NCI-H1092 treated with DMSO at 0.1 percent for 48 hours (cell line): ENCODE measurements around the gene SEMA3B.

Experiments
- DNase-seq: peaks from one replicate; lab custom pipeline; 2025; lab: John Stamatoyannopoulos, UW

The SEMA3B gene

DNA sequence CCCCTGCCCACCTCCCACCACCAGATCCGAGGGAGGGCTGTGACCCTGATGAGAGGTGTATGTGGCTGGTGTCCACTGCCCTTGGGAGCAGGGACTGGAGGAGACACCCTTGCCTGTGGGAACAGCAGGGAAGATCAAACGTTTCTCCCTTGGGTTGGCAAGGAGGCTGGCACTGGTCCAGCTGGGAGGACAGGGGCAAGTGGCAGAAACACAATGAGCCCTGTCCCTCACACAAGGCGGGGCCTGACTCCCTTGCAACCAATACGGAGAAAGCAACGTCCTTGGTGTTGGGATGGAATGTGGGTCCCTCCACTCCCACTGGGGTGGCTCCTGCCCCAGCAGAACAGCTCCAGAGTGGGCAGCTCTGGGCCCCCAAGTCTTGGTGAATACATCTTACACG is 48.4 kb downstream of the SEMA3B start:
- no peak for DNase-seq

GRCh38 chr3:50318163-50318562 is 49.2 kb downstream of the SEMA3B start:
- DNase-seq, result no peak

DNA sequence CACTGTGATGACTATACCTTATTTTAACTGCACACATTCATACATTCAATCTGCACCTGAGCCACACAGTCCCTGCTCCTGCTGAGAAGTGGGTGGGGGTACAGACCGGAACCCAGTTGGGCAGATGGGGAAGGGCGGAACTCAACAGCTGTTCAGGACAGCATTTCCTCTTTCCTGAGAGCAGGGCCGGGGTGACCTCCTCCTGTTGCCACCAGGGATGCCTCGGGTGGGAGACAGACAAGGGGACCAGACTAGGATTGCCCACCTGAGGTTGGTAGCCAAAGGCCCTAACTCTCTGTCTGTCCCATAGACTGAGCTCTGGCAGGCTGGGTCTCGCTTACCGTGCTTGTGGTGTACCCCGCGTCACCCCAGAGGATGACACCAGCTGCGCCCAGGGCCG is 49.7 kb downstream of the SEMA3B start:
- no peak for DNase-seq

GRCh38 chr3:50319181-50319893 is 50.4 kb downstream of the SEMA3B start:
- DNase-seq, result no peak

DNA sequence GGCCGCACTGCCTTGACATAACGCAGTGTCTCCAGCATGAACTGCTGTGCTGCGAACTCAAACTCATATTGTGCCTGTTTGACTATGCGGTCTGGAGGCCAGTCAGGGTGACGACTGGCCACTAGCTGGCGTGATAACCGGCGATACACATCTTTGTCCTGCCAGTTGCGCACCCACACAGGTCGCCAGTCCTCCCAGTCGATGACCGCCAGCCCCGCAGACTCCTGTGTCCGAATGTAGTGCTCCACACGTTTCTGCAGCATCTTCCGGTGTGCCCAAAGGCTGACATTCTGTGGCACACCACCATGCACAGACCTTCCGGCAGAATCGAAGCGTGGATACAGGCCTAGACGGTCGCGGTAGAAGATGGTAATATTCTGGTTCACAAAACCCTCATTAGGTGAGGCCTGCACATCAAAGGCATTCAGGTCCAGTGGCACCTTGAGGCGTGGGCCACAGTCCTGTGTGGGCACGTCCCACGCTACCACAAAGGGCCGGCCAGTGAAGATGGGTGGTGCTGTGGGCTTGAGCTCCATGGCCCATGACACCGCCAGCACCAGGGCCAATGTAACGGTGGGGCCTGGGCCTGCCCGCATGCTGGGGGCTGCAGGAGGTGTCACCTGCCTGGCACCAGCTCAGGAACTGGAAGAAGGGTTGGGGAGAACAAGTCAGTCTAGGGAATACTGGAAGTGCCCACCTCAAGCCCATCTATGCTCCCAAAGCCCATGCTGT is 51.1 kb downstream of the SEMA3B start:
- no peak for DNase-seq

- peak; percentile 38 for DNase-seq
Measured at GRCh38 chr3:50320853-50321335, 51.9 kb downstream of the SEMA3B start.

DNA sequence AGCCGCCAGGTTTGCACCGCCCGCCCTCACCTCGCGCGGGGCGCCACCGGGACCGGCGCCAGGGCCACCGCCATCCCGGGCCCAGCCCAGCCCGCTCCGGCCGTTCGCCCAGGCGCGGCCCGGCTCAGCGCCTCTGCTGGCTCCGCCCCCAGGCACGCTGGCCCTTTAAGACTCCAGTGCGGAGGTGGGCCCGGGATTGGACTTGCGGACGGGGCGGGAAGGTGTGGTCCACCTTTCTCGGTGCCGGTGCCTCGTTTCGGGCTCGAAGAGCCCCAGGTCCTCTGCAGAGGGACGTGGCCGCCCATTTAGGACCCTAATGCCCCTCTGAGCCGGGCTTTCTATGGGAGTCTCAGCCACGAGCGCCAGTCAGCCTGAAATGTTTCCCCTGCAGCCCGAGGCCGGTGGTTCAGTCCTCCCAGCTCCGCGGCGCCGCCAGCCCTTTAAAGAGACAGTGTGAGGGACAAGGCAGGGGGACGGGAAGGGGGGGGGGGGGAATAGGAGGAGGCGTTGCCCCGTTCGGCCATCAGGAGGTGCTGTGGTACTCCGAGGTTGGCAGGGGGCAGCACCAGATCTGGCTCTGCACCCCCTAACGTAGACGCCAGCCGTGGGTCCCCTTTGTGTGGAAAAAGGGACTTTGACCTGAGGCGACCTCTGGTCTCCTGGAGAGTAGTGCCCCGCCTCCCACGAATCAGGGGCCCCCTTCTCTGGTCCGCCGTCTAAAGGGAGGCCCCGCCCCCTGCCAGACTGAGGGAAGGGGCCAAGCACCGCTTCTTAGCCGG is 52.6 kb downstream of the SEMA3B start:
- DNase-seq, result peak; percentile 86

- no peak for DNase-seq
Measured at GRCh38 chr3:50322115-50322385, 53.1 kb downstream of the SEMA3B start.

DNA sequence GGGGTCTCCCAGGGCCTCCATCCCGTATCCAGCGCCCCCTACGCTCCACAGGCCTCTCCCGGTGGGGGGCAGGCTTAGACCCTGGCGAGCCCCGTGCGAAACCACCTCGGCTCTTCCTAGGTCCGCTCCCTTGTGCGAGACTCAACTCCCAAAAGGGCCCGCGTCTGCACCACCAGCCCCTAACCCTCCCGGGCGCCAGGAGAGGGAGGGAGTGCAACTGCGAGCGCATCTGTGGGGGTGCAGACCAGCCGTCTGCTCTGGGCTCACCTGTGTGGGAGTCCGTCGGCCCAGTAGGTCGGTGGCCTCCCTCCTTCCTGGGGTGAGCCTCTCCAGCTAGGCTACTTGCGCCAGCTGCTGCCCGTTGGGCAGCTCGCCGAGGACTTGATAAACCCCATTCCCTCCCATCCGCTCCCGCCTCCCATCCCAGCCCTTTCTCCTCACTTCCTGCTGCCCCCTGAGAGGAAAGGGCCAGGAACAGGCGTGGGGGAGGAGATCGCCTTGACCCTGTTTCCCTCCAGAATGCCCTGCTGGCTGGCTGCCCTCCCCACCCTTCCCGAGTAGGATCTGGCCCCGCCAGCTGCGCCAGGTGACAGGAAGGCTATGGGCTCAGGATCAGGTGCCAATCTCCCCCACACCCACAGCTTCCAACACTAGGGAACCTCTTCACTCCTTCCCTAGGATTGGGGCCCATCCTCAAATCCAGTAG is 53.6 kb downstream of the SEMA3B start, which contains the start of gene HYAL2:
TSS of gene HYAL2 (minus strand) at position 360 of the 706 bp plus-strand sequence. CDS start 2,256 bp downstream, outside the sequence.
- DNase-seq, result peak; percentile 33

DNA sequence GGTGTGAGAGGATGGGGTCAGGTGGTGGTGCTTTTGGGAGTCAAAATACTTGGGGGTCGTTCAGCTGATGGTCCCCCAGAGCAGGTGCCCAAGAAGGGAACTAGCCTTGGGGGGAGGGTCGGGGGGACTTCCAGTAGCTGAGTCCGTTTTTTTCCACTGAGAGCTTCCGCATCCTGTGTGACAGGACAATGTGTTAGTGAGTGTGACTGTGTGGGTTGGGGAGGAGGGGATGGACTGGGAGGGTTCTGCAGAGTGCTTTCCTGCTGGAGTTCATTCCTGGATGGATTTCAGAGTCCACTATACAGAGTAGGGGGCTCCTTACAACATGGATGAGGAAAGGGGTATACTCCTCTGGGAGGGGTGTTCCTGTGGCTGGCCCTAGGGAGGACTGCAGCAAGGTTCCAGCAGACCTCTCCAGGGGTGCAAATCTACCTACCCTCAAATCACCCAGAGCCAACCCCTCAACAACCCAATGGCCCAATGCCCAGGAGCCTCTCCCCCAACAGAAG is 54.2 kb downstream of the SEMA3B start:
- DNase-seq, result no peak

GRCh38 chr3:50323614-50324199 is 54.8 kb downstream of the SEMA3B start:
- no peak for DNase-seq

DNA sequence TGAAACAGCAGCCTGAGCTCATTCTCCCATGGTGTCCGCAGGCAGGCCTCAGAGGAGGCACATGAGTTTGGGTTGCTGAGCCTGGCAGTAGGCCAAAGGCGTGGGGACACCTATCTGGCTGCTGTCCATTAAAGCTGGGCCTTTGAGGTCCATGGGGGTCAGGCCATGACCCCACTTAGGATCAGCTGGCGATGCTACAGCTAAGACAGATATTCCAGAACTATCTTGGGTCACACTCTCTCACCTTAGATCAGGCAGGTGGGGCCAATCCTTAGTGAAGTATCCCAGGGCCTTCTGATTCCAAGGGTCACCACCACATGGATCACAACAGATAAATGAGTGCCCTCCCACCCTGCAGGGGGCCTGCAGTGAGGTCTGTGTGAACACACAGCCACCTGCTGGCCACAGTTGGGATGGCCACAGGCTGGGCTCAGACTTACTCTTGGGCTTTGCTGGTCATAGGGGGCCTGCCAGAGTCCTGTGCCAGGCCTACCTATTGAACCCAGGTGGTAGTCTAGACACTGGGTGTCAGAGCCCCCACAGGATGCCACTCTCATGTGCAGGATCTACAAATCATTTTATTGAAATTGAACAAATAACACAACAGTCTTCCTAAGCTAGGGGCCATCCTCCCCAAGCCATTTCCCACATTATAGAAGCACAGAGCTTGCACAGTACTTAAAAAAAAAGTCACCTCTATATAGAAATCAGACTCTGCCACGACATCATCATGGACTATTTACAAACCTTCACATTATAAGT is 55.6 kb downstream of the SEMA3B start:
- peak; percentile 42 for DNase-seq

DNA sequence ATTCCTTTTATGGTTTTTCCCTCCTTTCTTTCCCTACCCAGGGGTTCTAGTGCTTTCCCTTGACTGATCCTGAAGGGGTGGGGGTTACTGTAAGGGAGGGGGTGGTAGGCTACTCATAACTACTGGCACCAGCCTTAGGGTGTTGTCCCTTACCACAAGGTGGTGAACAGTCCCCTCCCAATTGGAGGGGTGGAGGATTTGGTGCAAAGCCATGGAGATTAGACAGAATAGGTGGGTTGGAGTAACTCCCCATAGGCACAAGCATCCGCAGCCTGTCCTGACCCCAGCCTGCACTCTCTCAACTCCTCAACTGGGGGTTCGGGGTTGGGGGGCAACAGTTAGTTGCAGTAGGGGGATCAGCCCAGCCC is 56.1 kb downstream of the SEMA3B start:
- no peak for DNase-seq

DNA sequence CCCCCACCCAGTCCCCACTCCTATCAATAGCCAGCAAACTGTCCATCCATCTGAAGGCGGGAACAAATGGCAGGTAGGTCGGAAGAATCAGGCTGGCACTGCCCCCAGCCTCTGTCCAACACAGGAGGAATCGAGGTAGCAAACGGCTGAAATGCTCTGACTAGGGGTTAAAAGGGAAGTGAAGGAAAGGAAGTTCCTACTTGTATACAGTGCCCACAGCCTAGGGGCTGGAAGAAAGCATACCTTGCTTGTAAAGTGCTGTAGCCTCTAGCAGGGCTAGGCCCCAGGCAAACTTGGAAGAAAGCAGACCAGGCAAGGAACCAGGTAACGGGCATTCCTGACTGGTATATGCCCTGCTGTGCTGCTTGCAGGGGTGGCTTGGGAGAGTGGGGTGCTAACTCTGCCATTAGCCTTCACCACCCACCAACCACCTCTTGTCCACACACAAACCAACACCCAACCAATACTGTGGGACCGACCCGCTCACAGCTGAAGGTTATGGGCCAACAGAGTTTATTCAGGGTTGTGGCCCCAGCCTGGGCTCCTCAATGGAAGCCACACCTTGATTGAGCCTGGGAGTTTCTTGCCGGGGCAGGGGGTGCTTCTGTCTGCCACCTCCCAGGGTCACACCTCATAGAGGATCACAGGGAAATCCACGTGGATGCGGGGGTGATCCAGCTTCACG is 56.7 kb downstream of the SEMA3B start:
- no peak for DNase-seq

GRCh38 chr3:50326182-50326541 is 57.2 kb downstream of the SEMA3B start:
- no peak for DNase-seq

GRCh38 chr3:50327129-50327528 is 58.2 kb downstream of the SEMA3B start:
- no peak for DNase-seq
